Glomerular endothelial cell (primary cell): ENCODE measurements around the gene RANBP3. TPM values are rescaled to one million over a fixed set of nuclear protein-coding genes. Genes with fewer than 3 reads are reported as not detected.
"Not testable (repeated sequence)": the region's sequence is repeated elsewhere in the genome, so short reads cannot be mapped to it uniquely, and the experiment has no call there.

Source experiments
- DNase-seq: peaks from one replicate; pipeline ENCODE4 v3.0.0-alpha.2; 2011; ENCODE audit warnings: low read depth, low spot score; ENCODE audit errors: extremely low read depth
- total RNA-seq: library from RNA; depleted of rRNA; stranded (reverse); fragments of >200 nt; gene quantifications from 2 replicates; pipeline ENCODE4 v1.2.3, GENCODE V29; 2015

RANBP3 gene
- total RNA-seq, 1 donor from 2014 or later: 76.5 TPM

DNA sequence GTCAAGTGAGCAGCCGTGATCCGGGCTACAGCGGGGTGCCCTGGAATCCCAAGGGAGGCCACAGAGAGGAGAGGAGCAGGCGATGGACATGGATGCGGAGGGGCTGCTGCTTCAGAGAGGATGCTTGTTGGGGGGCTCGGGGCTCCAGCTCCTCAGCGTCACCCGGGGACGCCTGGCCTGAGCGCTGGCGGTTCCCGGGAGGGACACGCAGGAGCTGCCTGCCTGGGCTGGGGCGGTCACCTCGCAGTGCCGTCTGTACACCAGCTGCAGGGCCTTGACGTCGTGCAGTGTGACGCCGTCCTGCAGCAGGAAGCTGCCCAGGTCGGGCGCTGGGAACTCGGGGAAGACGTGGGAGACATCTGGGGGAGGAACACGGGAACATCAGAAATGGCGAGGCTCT is 29.9 kb upstream of the RANBP3 start:
- no peak for DNase-seq

DNA sequence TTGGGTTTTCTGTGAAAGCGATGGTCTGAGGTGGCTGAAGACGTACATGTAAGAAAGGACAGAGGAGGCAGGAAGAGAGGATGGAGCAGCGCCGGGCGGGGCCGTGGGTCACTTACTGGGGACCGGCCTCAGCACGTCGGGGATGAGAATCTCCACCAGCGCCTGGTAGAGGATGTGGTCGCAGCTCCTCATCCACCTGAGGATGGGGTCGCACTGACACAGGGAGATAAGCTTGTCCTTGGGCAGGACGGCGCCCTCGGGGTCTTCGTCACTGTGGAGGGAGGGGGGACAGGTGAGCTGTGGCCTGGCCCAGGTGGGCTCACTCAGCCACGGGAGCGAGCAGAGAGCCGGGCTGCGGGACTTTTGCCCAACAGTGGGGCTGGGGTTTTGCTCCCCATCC is 29.0 kb upstream of the RANBP3 start:
- no peak for DNase-seq

DNA sequence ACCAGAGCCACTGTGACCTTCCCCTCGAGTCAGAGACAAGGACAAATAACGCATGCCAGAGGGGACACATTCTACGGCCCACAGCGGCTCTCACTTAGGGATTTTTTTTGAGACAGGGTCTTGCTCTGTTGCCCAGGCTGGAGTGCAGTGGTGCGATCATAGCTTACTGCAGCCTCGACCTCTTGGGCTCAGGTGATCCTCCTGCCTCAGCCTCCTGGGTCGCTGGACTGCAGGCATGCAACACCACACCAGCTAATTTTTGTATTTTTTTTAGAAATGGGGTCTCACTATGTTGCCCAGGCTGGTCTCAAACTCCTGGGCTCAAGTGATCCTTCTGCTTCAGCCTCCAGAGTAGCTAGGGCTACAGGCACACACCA is 28.1 kb upstream of the RANBP3 start:
- DNase-seq: not testable (repeated sequence)

DNA sequence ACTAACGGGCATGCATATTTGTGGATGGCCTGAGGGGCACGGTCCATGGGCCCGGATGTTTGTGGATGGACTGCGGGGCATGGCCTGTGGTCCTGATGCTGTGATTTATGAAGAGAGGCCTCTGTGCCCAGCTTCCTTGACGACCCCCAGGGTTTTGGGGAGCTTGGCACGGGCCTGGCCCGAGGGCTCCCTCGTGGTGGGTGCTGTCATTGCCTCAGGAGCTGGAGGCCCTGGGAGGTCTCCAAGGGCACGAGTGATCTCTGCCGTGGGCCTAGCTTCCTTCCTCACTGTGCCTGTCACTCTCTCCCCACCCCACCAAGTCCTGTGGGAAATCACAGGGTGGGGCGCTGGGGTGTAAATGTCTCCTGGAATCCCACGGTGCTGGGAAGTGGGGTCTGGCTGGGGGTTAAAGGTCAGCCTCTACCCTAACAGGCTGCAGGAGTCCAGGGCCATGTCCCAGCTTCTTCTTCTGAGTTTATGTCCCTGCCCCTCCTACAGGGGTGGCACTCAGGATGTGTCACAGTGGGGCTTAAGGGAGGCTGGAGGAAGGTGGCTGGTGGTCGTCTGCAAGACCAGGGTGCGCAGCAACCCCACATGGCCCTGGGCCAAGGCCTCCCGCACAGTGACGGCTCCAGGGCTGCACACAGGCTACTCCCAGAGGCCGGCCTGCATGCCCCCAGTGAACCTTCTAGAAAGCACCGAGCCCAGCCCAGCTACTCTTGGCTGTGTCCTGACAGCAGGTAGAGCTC is 27.6 kb upstream of the RANBP3 start:
- DNase-seq: no peak

DNA sequence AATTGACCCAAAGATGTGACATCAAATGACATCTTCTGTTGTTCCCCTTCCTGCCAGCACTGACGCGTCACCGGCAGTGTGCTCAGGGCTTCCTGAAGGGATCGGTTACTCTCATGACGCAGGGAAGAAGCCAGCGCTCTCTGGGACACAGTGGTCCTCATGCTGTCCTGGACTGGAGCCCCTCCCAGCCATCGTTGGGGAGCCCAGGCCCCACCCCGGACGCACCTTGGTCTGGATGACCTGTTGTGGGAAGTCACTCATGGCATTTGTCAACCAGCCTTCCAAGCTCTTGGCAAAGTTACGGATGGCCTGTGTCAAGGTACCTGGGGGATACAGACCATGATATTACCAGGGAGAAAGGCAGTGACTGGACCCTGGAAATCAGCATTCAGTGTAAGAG is 26.0 kb upstream of the RANBP3 start:
- no peak for DNase-seq

DNA sequence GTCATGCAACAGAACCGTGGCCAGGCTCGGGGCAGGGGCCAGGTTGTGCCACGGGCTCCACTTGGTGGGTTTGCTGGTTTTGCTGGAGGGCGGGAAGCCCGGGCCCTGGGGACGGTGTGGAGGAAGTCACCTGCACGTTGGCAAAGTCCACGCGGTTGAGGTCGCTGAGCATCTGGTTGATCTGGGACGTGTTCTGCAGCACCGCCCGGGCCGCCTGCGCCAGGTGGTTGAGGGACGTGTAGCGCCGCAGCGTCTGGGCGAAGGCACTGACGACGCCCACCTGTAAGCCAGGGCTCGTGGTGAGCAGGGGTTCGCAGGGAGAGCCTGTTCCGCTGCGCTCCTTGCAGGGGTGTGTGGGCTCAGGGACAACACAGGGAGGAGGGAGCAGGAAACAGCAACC is 24.7 kb upstream of the RANBP3 start:
- no peak for DNase-seq

DNA sequence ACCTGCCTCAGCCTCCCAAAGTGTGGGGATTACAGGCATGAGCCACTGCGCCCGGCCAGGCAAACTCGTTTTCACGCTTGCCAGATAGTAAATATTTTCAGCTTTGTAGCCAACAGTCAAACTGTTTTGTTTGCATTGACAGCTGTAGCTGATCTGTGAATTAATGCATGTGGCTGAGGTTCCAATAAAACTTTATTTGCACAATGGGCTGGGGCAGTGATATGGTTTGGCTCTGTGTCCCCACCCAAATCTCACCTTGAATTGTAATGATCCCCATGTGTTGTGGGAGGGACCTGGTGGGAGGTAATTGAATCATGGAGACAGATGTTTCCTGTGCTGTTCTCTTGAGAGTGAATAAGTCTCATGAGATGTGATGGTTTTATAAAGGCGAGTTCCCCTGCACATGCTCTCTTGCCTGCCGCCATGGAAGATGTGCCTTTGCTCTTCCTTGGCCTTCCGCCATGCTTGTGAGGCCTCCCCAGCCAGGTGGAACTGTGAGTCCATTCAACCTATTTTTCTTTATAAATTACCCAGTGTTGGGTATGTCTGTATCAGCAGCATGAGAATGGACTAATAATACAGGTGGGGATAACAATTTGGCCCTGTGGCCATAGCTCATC is 22.4 kb upstream of the RANBP3 start:
- DNase-seq: no peak

DNA sequence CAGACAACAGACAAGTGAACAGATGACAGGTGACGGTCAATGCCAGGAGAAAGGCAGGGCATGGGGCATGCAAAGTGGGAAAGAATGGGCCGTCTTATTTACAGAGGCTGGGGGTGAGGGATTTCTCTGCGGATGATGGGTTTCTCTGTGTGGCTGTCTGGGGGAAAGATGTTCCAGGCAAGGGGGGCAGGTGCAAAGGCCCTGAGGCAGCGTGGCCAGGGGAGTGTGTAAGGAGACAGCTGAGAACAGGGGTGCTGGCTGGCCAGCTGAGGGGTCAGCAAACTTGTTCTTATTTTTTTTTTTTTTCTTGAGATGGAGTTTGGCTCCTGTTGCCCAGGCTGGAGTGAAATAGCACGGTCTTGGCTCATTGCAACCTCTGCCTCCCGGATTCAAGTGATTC is 21.8 kb upstream of the RANBP3 start:
- no peak for DNase-seq

DNA sequence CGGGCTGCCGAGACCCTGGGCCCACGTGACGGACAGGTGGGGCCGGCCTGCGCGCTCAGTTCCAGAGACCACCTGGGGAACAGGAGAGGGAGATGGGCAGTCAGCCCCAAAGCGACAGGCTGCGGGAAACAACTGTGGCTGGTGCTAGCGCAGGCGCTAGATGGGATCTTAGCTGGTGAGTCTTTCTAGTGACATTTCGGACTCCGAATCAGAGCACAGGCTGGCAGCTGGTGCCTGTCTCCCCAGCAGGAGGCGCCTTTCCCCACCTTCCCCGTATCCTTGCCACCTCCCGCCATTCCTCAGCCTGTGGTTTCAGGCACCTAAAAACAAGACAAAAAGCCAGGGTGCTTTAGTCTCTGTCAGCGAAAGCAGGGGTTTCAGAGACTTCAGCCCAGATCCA is 19.4 kb upstream of the RANBP3 start:
- DNase-seq: no peak

DNA sequence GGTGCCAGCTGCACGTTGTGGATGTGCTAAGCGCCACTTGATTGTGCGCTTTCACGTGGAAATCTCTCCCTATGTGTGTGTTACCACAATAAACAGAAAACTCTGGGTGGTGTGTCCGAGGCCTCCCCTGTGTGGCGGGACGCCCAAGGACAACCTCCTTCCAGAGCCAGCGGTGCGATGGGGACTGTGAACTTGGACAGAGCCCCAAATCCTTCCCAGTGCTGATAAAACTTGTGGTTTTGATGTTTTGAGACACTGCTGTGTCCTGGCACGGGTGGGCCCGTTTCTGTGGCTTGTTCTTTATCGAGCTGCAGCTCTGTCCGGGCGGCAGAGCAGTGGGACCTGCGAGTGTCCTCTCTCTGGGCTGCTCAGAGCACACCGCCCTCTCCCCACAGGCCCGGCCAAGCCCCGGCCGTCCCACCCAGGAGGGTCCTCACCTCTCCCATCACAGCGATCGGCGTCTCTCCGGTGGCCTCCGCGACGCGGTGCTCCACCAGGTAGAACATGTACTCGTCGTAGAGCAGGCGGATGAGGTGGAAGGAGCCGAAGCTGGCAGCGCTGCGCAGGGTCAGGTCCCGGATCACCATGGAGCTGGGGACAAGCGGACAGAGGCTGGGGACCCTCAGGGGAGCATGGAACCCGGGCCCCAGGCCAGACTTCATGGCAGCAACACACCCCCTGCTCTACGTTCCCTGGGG is 18.8 kb upstream of the RANBP3 start:
- DNase-seq: no peak

DNA sequence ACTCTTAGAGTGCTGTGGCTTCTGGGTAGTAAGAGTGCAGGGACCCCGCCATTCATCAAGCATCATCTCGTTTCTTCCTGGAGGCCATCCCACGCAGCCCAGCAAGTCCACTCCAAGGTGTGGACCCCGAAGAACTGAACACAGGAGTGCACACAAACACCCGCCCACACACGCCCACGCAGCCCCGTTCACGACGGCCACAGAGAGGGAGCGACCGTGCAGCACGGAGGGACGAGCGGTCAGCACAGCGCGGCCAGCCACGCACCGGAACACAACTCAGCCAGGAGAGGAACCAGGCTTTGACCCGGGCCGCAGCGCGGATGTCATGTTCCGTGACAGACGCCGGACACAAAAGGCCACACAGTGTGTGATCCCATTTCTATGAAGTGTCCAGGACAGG is 18.2 kb upstream of the RANBP3 start:
- no peak for DNase-seq

DNA sequence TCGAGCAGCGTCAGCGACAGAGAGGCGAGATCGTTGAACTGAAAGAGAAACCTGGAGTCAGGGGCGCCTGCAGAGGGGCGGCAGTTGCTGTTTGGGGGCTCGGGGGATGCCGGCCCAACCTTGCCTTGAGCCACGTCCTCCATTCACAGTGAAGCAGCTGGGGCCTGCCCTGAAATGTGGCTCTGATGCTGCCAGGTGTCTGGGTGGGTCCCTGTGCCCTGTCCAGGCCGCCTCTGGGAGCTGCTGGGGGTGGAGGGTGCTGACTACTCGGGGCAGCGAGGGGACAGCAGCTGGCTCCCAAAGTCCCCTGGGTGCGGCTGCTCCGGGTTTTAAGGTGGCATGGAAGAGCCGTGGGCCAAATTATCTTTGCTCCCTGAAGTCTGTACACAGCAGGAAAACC is 17.7 kb upstream of the RANBP3 start:
- DNase-seq: no peak

DNA sequence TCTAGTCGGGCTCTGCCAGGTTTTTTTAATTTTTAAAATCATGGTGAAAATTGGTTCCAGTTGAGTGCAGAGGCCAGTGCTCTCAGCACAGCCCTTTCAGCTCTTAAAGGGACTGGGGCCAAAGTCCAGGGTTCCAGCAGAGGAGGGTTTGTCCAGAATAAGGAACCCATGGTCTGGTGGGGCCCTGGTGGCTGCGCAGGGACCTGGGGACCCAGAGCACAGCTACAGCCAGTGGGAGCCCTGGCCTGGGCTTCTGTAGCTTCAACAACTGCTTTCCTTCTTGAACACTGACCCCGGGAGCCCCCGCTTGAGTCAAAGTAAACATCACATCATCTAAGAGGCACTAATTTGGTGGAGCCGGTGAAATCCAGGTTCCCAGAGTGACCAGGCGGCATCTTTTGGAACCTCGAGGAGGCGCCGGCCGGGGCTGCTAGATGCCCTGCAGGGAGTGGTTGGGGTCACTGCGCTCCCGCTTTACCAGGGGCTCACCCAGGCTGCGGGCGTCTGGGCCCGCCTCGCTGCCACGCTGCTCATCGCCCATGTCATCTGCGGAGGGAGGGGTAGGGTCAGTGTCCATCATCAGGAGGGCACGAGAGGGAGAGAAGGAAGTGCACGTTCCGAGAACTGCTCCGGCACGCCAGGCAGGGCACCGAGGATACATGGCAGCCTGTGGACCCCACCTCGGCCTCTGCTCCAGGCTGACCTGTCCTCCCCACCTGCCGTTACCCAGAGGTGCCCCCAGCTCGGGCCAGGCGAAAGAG is 16.6 kb upstream of the RANBP3 start:
- no peak for DNase-seq

DNA sequence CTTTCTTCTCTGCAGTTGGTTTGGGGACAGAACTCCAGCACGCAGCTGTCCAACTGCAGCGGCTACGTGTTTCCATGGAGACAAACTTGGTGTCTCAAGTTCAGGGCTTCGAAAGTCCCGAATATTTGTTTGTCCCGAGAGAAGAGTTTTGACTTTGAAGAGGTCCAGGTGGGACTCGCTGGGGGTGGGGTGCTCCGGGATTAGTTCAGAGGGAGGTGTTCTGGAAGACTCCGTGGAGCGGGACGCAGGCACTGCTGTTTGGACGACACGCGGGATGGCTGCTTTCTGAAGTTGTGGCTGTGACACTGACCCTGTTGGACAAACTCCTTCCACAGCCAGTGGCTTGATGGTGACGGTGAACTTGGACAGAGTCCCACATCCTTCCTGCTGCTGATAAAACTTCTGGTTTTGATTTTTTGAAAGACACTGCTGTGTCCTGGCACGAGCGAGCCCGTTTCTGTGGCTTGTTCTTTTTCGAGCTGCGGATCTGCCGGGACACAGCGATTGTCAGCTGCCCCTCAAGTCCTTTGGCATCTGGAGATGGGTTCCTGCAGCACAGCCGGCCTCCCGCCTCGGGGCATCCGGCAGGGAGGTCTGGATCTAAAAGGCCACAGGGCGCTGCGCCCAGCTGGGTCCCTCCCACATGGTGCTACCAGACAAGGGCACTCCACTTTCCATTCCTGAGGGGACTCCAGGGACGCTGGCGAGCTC is 15.9 kb upstream of the RANBP3 start:
- no peak for DNase-seq

DNA sequence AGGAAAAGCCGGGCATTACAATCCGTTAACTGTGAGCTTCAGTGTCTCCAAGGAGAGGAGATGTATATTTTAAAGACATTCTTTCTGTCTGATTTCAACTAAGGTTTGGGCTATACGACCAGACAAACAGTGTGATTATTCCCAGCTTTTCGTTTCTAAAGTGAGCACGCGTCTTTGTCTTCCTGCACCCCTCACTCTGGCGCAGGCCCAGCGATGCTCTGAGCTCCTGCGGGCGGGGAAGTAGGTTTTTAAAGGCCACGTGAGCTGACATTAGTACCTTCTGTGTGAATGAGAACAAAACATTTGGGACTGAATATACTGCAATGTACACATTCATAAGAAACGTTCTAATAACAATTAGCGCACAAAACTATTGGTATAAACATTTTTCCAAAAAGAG is 15.3 kb upstream of the RANBP3 start:
- DNase-seq: no peak

DNA sequence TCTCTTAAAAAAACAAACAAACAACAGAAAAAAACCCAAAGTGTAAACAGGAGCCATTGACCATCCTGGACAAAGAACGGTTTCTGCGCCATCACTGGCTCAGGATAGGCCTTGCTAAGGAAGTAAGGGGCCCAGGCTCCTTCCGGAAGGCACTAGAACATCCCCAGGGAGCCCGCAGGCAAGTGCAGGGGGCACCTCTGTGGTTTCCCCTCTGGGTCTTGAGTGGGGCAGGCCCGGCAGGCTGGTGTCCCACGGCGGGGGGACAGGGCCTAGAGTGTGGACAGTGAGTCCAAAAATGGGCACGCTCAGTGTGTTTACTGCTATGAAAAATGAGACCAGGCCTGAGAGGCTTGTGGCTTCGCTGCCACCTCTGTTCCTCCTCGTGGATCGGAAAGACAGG is 14.8 kb upstream of the RANBP3 start:
- DNase-seq: no peak

DNA sequence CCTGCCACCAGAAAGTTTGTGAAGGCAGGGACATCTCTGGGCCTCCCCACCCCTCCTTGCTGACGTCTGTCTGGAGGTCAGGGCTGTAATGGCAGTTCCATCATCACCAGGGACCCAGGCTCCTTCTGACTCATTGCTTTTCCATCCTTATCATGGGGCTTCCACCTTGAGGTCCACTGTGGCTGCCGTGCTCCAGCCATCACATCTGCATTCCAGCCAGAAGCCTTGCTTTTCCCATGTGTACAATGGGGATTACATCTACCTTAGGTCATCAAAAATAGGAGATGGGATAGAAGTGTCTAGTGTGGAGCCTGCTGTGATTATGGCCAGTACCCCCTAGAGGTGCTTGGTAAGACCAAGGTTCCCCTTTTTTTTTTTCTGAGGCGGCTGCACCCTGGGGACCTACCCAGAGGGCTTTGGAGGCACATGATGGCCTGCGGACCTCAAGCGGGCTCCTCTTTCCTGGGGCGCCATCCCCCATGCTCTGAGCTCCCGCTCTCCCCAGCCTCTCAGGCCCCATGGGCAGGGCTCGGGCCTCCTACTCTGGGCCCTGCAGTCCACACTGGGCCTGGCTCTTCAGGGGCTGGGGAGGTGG is 13.4 kb upstream of the RANBP3 start:
- DNase-seq: no peak

DNA sequence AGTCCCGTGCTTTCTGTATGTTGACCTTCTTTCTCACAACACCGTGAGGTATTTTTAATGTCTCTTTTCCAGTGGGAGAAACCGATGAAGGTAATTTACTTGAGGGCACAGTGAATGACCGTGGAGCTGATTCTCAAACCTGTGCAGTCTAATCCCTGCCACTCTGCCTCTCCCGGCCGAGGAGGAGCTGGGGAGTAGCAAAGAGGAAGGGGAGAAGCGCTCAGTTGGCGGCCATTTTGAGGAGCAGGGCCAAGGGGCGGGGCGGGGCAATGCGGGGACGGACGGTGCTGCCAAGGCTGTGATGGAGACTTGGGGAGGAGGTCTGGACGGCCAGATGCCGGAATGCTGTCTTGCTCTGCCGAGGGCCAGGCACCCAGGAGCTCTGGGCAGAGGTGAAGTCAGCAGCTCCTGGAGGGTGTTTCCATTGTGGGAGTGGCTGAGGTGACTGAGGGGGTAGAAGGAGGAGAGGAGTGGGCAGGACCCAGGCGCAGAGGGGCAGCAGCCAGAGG is 12.4 kb upstream of the RANBP3 start:
- no peak for DNase-seq

DNA sequence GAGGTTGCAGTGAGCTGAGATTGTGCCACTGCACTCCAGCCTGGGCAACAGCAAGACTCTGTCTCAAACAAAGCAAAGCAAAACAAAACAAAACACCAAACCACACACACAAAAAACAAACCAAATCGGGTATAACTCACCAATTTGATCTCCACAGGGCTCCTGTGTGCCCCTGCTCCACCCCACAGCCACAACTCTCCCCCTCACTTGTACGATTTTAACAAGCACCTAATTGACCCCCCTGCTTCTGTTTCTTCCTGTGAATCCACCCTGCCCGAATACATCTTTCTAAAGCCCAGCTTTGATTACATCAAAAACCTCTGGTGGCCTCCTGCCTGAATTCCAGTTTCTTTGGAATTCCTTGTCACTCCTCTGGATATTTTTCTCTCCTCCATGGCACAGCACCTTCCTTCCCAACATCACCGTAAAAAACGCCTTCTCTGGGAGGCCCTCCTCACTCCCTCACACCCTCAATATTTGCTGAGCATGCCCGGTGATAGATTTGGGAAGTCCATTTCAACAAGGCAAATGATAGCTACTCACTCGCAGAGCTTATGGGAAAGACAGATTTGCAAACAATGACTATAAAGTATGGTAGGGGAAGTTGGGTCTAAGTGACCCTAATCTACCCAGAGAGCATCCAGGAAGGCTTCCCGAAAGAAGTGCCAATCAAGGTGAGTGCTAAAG is 11.6 kb upstream of the RANBP3 start:
- DNase-seq: no peak
